Embryonic facial prominence (tissue), 1 donor: ENCODE results near the gene TRIM52.
A peak's percentile ranks its signal among the peaks of the same experiment; 100 is the strongest.
"Not testable (repeated sequence)": the region's sequence is repeated elsewhere in the genome, so short reads cannot be mapped to it uniquely, and the experiment has no call there.

ENCODE experiments used
- DNase-seq: peaks from one replicate; pipeline ENCODE4 v3.0.0-alpha.2; 2016; ENCODE audit errors: extremely low spot score

TRIM52 gene

DNA sequence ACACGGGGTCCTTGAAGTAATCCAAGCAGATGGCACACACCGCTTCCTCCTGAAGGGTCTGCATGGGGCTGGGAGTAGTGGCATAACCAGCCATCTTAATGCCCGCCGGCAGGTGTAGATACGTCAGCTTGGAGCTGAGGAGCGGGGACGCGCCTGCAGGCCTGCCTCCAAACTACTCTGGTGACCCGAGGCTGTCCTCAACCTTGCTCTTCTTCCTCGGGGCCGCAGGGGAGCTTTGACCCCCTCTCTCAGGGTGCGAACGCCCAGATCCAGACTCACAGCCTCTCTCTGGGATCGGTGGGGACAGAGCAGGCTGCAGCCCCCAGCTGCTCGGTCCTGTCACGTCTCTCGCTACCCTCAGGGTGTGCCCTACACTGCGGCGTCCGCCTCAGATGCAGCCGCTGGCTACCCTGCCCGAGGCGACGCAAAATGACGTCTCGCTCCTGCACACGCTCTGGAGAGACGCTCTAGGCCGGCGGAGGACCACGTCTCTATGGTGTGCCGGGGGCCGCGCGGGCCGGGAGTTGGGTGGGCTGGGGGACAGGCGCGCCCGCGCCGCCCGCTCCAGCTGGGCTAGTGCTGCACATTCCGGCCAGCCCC, at the start of gene TRIM52:
TRIM52 (minus strand) TSS at position 424 of the 600 bp plus-strand sequence; CDS start at position 94, 330 bp downstream.
- peak; percentile 81 for DNase-seq

DNA sequence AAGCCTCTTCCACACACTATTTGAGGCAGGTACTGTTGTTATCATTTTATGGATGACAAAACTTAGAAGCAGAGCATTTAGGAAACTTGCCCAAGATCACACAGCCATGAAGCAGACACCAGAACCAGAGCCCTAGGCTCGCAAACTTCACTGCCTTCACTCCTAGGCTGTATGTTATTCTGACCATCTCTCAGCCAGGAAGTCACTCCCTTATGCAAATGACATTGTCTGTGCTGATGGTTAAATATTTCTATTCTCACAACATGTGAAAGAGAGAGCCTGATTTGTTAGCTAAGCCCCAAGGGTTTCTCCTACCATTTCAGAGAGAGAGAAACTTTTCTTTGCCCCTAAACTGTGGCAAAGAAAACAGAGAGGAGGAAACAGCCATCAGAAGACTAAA, 26.4 kb upstream of the TRIM52 start:
- not testable (repeated sequence) for DNase-seq

DNA sequence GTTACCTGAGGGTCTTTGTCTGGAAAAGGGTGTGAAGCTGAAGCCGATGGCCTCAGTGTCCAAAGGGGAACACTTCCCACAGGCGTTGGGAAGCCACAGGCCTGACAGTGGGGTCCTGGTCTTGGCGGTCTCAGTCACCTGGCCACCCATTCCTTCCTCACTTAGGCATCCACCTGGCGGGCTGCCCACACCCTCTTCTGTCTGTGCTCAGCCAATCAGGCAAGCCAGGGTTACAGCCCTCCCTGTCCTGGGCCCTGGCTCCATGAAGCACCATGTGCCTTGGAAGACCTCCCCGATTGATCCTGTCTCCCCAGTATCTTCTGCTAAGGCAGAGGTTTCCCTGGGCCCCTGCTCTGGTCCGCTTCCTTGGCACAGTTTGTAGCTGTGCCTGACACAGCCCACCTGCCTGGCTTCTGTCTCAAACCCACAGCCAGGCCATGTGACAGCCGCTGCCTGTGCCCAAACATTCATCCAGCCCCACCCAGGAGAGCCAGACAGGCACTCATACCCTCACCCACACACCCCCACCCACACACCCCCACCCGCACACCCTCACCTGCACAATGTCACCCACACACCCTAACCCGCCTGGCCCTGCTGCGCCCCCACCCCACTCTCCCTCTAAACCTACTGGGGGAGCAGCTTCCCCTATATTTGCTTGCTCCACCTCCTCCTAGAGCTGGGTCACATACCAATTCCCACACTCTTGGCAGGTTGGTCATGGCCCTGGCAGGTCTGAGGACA, 25.2 kb upstream of the TRIM52 start:
- DNase-seq: not testable (repeated sequence)

DNA sequence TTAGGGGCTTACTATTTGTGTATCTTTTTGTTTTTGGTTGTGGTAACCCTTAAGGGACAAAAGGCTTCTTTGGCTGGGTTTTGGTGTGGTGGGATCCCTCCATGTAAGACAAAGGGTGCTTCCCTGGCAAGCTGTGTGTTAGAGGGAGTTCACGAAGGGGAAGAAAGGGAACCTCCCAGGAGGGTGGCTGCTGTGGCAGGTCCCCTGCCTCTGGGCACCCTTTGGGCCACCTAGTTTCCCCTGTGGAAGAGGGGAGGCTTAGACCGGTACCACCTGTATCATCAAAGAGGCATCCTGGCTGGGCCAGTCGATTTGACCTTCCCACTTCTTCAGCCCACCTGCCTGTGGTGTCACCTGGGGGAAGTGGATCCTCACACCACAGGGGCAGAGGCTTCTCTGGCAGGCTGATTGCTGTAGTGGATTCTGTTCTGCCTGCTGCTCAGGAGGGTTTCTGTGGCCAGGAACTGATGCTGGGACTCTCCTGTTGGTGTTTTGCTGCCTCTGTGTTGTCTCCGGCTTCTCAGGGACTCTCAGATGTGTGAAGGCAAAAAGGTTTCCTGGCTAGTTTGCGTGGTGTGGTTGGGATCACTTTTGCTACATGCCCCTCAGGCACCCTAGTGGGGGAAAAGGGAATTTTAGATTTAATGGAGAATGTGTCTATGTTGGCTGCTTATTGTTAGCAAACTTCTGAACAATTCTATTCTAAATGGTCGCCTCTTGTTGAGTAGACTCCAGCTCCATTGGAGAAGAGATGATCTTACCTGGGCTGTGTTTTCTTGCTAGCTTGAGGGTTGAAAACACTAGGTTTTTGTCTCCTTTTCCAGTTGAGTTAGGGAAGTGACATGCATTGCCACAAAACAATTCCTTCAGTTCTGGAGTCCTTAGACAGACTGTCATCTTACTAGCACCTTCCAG, 23.2 kb upstream of the TRIM52 start:
- DNase-seq: not testable (repeated sequence)

DNA sequence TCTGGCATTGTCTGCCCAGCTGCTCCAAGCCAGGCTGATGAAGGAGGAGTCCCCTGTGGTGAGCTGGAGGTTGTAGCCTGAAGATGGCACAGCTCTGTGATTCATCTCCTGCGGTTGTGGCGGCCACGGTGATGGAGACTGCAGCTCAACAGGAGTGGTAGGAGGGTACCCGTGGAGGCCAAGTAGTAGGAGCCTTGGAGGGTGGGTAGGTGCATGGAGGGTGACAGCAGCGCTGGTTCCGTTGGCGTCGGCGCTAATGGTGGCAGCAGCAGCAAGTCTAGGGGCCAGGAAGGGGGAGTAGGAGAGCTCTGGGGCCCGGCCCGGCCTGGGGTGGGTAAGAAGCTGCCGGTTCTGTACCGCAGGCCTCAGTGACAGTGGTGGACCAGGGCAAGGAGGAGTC, 22.4 kb upstream of the TRIM52 start:
- DNase-seq: no peak

DNA sequence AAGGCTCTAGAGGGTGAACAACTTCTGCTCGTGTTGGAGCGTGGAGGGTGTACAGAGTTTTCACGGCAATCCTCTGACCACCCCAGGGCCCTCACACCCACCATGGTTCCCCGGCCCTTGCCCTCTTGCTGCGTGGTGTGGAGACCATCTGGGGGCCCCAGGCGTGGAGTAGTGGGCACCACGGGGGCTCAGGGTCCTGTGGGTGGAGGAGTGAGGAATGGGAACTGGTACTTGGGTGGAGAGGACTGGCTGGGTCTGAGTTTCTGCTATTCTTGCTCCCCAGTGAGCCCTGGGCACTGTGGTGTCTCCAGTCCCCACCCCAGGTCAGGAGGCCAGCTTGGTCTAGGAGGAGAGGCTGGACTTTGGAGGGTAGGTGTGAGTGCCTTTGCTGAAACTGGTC, 21.9 kb upstream of the TRIM52 start:
- DNase-seq: no peak

DNA sequence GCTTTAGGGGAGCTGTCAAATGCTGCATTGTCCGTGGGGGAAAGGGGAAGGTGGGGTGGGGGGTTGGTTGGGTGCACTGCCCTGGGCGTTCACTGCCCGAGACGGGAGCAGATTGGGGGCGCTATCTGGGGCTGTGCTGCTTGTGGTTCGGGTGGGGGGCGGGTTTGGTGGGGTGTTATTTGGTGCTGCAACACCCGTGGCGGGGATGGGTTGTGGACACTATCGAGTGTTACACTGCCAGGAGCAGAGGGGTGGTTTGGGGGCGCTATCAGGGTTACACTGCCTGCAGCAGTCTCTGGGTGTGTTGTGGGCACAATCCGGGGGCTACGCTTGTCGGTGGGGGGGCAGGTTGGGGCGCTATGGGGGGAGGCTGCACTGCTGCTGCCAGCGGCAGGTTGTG, 21.5 kb upstream of the TRIM52 start:
- not testable (repeated sequence) for DNase-seq

DNA sequence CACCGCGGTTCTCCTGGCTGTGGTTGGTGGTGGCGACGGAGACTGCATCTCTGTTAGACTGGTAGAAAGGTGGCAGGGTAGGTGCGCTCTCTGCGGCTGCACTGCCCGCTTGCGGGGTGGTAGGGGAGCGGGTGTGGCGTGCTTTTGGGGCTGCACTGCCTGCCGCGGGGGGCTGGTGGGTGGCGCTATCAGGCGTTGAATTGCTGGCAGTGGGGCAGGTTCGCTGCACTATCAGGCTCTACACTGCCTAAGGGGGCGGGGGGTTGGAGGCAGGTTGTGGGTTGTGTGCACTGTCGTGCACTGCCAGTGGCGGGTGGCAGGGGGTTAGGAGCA, 21.0 kb upstream of the TRIM52 start:
- DNase-seq: no peak

DNA sequence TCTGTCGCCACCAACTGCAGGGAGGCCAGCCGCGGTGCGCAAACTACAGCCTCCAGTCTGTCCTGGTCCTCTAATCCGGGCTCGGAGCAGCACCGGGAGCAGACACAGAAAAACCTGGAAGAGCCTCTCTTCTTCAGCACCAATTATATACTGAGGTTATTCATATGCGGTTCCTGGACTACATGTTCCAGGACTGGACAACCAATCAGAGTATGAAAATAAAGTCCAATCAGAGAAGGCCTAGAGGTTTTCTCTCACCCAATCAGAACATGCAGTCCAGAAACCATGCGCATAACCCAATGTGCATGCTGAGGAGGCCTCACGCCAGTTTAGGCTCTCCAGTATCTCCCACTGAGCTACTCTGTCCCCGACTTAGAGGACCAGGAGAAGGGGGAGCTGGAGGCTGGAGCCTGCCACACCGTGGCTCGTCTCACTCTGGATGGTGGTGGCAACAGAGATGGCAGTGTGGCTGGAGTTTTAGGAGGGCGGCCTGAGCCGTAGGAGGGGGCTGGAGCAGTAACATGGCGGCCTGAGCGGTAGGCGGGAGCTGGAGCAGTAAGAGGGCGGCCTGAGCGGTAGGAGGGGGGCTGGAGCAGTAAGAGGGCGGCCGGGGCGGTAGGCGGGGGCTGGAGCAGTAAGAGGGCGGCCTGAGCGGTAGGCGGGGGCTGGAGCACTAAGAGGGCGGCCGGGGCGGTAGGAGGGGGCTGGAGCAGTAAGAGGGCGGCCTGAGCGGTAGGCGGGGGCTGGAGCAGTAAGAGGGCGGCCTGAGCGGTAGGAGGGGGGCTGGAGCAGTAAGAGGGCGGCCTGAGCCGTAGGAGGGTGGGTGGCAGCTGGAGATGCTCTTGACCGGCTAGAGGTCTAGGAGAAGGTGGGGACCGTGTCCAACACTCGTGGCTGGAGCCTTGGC, 20.4 kb upstream of the TRIM52 start:
- no peak for DNase-seq

DNA sequence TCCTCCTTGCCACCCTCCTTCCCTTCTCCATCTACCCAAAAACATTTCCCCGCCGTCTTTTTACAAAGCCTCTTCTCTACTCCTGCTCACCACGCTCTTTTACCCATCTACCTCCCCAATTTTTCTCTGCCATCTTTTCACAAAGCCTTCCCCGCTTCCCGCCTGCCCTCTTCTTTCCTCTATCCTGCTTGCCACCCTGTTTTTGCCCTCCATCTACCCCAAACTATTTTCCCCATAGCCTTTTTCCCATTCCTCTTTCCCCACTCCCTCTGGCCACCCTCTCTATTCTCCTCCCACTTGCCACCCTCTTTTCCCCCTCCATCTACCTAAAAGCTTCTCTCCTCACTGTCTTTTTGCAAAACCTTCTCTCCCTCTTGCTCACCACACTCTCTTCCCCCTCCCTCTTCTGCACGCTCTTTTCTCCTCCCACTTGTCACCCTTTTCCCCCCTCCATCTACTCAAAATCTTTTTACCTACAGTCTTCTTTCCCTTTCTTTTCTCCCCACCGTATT, 19.4 kb upstream of the TRIM52 start:
- no peak for DNase-seq

DNA sequence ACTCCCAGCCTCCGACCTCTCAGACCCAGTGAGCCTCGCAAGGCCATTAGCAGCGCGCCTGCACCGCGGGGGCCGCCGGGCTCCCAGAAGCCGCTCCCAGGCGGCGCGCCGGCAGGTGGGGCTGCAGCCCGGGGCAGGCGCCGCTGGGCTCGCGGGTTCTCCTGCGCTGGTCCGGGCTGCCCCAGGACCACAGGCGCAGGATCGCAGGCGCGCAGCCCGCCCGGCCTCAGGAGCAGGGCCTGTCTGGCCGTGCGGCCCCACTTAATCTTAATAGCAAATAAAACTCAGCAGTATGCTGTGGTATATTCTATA, 12.4 kb upstream of the TRIM52 start:
- DNase-seq: not testable (repeated sequence)

DNA sequence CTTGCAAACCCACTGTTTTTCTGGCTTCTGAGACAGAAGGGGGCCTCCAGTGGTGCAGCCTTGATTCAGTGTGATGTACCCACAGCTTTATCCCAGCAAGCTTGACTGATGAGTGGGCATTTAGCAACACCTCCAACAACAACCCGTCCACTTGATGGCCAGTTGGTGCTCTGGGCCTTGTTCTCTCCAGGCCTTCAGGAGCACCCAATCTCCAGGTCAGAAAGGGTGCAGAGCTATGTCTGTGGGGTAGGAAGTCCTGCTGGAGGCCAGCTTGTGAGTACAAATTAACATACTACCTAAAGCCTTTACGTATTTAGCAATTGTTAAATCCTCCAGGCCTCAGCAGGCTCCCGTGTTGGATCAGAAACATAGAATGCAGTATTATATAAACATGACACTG, 10.1 kb upstream of the TRIM52 start:
- DNase-seq: no peak

DNA sequence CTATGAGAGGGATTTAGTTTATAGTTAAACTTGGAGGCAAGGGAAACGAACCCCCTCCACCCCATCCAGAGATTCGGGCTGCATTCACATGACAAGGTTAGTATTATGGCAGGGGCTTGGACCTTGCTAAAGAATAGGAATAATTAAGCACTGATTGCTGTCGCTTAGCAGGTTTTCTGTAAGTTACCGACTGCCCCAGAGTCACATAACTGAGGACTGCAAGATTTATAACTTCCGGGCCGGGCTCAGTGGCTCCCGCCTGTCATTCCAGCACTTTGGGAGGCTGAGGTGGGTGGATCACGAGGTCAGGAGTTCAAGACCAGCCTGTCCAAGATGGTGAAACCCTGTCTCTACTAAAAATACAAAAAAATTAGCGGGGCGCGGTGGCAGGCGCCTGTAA, 7.0 kb upstream of the TRIM52 start:
- DNase-seq: not testable (repeated sequence)

DNA sequence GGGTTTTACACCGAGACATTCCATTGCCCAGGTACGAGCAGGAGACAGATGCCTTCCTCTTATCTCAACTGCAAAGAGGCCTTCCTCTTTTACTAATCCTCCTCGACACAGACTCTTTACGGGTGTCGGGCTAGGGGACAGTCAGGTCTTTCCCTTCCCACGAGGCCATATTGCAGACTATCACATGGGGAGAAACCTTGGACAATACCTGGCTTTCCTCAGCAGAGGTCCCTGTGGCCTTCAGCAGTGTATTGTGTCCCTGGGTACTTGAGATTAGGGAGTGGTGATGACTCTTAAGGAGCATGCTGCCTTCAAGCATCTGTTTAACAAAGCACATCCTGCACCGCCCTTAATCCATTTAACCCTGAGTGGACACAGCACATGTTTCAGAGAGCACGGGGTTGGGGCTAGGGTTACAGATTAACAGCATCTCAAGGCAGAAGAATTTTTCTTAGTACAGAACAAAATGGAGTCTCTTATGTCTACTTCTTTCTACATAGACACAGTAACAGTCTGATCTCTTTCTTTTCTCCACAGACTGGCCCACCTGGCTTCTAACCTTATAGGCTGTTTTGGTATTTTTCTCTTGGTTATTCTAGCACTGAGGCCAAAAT, 6.5 kb upstream of the TRIM52 start:
- DNase-seq: not testable (repeated sequence)

DNA sequence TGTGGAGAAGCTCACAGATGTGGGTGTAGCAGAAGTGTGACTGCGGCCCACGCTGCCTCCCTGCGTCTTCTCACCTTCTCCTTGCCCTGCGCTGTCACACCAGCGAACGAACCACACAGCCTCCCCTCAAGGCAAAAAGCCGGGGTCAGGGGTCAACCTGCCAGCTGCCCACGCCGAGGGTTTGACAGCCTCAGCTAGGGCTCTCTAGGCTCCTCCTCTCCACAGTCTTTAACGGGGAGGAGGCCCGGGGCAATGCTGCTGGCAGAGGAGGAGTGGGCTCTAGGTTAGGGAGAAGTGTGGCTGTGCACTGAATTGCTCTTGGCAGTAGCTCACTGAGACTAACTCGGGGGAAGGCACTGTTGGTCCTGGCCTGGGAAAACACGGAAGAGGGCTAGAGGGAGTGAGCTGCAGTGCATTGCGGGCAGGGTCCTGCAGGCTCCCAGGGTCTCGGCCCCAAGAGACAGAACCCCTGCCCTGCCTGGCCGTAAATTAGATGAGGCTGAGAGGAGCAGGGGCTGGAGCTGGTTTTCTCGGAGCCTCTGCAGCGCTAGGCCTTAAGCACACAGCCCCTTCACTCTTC, 4.2 kb upstream of the TRIM52 start:
- DNase-seq: no peak

DNA sequence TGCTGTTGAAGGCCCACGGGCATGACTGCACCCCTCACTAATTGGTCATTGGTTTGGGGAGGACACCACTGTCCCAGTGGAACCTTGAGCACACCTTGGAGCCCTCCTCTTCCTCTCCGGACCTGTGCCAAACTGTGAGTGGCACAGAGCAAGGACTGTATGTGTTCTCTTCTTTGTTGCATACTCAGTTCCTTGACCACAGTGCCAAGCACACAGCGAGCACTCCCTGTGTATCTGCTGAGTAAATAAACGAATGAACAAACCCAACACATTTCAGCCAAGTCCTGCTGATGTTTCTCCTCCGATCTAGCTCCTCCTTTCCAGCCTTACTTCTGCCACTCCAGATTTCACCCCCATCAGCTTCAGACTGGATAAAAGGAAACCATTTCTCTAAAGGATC, 2.7 kb upstream of the TRIM52 start:
- DNase-seq: no peak

DNA sequence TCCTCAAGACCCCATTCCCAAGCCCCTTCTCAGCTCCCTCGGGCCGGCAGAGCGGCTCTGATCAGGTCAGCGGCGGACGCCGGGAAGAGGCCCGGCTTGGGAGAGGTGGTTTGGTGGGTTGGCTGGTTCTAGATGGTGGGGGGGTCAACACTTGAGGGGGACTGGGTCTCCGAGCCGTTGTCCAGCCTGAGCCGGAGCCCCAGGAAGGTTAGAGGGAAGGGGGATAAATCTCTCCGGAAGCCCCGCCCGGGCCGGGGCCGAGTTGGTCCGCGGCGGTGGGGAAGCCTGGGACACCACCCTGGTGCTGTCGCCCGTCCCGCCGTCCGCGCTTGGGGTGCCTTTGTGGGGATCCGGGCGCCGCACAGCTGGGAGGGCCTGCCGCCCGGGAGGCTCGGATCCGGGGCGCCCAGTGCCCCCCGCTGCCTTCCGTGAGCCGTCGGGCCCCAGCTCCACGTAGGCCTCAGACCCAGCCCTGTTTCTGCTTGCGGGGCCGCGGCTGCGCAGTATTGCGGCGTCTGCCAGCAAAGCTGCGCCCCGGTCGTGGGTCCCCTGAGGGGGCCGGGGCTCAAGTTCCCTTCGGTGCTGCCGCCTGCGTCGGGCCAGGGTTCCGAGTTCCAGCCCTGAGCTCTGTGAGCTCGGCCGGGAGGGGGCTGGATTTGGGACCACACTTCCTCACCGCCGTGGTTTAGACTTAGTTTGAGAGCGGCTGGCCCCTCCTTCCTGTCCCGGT, 542 bp upstream of the TRIM52 start:
- no peak for DNase-seq

DNA sequence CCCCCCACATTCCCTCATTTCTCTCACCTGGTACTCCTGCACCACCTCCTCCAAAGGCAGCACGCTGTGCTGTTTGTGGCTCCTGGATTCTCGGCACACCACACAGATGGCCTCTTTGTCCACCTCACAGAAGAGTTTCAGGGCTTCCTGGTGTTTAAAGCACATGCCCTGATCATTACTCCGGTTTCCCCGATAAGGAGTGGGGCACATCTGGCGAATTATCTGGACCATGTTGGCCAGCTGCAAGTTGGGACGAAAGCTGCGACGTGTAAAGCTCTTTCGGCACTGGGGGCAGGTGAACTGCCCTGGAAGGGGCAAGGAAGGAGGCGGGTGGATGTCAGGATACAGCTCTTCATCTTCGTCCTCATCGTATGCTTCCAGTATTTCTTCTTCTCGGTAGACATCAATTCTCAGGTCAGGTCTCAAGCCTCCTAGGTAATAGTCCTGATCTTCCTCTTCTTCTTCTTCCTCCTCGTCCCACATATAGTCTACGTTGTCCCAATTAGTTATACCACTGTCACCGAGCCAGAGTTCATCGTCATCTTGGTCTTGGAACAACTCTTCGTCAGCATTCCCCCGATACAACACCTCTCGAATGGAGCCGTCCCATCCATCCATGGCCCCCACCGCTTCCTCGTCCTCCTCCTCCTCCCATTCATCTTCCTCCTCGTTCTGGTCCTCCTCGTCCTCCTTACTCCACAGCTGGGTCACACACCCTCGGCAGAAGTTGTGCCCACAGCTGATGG, 796 bp downstream of the TRIM52 start:
- no peak for DNase-seq

DNA sequence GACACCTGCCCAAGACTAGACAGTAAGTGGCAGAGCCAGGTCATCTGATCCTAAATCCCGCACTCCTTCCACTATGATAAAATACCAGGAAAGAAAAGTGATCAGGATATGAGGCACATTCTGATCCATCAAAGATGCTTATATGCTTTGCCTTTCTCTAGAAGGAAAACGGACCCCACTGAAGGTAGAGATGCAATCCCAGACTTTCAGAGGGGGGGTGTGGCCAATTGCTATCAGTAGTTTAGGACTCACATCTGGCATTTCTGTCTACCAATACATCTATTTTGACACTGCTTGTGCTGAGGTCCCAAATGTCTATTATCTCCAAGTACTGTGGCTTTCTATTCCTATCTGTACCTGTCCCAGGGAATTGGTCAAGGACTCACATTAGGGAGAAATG, 1.7 kb downstream of the TRIM52 start:
- DNase-seq: no peak
